SK-N-MC (cell line): ENCODE data around the gene PHIP.

Experiments used
- EZH2 ChIP-seq: fragments of 200-600 bp; sonication (generic); IDR thresholded peaks from one replicate; pipeline ENCODE4 v1.6.1; 2017; ENCODE audit warnings: antibody characterized with exemption
- POLR2AphosphoS5 ChIP-seq: IDR thresholded peaks from 2 replicates; pipeline ENCODE4 v1.6.1; 2012; ENCODE audit warnings: mild to moderate bottlenecking, low read depth, low read length, borderline replicate concordance

GRCh38 chr6:78909391-78909790, 168.7 kb downstream of the PHIP start:
- TF ChIP-seq POLR2AphosphoS5 (peak; percentile 38; the same call in 1 of the 2 replicates), EZH2 (no peak)
